PC-9 (cell line): Measurements from ENCODE around the gene APOBEC3C.
"Not testable (repeated sequence)": the region's sequence is repeated elsewhere in the genome, so short reads cannot be mapped to it uniquely, and the experiment has no call there.

ENCODE experiments used
- EZH2 ChIP-seq: fragments of 200-600 bp; sonication (generic); IDR thresholded peaks from 2 replicates; pipeline ENCODE4 v1.8.0; 2017; ENCODE audit warnings: antibody characterized with exemption, low read depth
- TF ChIP-seq, protein P1 (sequence below): fragments of 200-600 bp; sonication (generic); conservative IDR thresholded peaks from 2 replicates; pipeline ENCODE4 v1.6.1; 2017; ENCODE audit warnings: mixed run types, antibody characterized with exemption, mild to moderate bottlenecking, moderate library complexity

DNA sequence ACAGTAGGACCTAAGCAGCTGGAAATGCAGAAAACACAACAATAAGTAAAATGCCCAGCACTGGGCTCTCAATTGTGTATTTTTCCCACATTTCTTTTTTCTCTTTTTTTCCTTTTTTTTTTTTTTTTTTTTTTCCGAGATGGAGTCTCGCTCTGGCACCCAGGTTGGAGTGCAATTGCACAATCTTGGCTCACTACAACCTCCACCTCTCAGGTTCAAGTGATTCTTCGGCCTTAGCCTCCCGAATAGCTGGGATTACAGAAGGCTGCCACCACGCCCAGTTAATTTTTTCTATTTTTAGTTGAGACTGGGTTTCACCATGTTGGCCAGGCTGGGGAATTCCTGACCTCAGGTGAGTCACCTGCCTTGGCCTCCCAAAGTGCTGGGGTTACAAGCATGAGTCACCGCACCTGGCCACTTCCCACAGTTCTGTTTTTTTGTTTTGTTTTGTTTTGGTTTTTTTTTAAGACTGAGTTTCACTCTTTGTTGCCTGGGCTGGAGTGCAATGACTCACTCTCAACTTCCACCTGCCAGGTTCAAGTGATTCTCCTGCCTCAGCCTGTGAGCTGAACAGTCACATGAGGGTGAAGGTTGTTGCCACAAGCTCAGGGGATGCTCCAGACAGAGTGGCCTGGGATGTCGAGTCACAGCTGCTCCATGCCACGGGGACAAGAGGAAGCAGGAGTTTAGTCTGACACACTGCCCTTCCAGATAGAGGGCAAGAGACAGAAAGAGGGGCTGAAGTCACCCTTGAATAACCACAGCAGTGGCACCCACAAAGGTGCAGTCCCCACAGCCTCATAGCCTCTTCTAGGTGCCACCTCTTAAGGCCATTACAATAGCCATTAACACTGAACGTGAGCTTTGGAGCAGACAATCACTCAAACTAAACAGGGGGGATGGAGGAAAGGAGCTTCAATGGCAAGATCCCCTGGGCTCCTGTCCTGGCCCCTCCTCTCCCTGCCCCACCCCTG, 29.0 kb upstream of the APOBEC3C start:
- TF ChIP-seq, protein P1, sequence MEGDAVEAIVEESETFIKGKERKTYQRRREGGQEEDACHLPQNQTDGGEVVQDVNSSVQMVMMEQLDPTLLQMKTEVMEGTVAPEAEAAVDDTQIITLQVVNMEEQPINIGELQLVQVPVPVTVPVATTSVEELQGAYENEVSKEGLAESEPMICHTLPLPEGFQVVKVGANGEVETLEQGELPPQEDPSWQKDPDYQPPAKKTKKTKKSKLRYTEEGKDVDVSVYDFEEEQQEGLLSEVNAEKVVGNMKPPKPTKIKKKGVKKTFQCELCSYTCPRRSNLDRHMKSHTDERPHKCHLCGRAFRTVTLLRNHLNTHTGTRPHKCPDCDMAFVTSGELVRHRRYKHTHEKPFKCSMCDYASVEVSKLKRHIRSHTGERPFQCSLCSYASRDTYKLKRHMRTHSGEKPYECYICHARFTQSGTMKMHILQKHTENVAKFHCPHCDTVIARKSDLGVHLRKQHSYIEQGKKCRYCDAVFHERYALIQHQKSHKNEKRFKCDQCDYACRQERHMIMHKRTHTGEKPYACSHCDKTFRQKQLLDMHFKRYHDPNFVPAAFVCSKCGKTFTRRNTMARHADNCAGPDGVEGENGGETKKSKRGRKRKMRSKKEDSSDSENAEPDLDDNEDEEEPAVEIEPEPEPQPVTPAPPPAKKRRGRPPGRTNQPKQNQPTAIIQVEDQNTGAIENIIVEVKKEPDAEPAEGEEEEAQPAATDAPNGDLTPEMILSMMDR = not testable (repeated sequence)
- not testable (repeated sequence) for TF ChIP-seq EZH2
